NCI-H2081 treated with DMSO at 0.1 percent for 48 hours (cell line): ENCODE measurements around the gene NDUFA3.

ENCODE experiments used
- DNase-seq: peaks from one replicate; lab custom pipeline; 2025; lab: John Stamatoyannopoulos, UW

The NDUFA3 gene

DNA sequence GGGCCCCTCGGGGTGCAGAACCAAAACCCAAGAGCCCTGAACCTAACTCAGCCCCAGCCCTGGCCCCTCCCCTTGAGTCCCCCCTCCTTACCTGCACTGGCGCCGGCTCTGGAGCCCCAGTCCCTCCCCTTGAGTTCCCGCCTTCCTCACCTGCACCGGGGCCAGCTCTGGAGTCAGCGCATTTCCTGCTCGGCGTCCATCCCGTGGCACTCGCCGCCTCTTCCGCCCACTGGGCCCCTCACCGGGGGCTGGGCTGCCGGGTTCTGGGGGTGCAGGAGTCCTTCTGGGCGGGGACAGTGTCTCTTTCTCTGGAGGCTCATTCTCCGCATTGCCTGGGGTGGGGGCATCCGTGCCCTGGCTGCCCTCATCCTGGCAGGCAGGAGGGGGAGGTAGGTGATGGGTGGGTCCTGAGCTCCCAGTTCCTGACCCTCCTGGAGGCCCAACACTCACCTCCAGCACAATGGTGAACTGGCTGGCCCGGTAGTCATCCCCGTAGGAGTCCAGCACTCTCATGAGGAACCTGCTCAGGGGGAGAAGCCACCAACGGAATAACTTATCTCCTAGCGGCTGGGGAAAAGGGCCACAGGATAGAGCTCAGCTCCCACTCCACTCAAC is 5.3 kb downstream of the NDUFA3 start:
- DNase-seq = no peak

DNA sequence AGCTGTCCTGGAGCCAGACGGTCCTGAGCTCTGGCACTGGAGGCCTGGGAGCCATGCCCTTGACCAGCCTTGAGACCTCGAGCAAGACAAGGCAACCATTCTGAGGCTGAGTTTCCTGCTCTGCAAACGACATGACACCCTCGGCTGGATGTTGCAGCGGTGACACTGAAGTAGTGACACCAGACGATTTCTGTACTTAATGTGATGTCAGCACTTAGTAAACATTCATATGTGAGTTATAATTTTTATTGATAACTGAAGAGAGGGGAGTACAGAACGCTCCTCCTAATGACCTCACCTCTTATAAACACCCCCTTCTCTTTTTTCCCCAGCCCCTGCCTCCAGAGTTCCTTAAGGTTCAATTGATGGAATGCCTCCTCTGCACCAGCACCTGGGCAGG is 5.8 kb downstream of the NDUFA3 start:
- no peak for DNase-seq

DNA sequence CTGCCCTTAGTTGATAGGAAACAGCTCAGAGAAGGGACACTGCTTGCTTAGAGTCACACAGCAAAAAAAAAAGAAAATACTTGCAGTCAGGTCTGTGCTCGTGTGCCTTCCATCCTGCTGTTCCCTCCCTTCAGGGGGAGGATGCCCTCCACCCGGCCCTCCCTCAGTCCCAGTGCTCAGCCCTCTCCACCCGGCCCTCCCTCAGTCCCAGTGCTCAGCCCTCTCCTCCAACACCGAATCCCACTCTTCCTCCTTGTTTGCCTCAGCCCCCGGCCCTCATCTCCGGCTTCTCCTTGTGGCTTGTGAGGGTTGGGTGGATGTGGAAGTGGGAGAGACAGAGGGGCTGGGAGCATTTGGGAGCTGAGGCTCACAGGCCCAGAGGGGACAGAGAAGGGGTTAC is 7.0 kb downstream of the NDUFA3 start:
- no peak for DNase-seq

DNA sequence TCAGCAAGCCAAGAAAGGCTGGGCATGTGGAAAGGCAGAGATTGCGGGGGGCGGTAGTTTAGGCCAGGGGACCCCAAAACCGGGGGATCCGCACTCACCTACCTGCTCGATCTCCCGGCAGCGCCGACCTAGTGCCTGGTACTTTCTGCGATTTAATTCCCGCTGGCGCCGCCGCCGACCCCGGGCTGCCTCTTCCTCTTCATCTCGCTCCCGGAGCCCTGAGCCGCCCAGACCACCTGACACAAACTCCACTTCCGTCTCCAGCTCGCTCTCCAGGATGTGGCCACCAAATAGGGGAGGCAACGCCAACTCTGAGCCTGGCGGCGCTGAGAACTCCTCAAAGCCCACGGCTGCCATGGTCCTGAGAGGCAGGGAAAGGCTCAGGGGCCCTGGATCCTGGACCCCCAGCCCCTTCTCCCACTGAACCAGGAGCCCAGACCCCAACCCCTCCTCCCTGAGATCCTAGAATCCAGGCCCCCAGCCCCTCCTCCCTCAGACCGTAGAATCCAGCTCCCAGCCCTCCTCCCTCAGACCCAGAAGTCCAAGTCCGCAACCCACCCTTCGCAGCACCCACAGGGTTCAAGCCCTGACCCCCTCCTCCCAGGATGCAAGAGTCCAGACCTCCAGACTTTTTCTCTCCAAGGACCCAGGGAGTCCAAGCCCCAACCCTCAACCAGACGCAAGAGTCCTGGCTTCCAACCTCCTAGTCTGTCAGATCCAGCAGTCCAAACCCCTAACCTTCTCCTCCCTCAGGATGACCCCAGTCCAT is 11.9 kb downstream of the NDUFA3 start:
- no peak for DNase-seq

DNA sequence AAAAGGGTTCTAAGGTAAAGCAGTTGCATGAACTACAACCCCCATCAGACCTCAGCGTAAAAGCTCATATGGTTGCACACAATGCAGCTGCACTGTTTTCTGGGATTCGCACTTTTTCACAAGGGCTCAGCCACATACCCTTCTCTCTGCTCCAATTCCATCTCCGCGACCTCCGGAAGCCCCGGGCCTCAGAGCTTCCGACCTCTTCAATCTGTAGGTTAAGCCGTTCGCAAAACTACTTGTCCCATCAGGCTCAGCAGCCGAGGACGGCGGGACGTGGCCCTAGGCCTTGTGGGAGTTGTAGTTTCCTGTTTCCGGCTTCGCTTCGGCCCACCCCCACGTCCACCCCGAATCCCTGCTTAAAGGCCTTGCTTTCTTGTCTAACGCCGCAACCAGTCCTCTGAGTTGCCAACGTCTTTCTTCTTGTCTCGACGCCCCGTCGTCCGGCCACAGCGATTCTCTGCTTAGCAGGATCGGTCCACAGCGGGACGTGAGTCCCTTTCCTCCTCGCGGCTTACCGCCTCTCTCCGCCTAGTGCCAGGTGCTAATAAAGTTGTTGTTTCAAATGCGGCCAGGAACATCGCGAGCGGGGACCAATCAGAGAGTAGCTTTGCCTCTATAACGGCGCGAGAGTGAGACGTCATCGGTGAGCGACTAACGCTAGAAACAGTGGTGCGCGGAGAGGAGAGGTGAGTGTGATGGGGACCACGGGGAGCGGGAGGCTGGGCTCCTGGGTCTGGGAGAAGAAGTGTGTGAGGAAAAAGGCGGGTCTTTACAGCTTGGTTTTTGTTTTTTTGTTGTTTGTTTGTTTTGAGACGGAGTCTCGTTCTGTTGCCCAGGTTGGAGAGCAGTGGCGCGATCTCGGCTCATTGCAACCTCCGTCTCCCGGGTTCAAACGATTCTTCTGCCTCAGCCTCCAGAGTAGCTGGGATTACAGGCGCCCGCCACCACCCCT is 12.7 kb downstream of the NDUFA3 start, which contains the start of the genes PRPF31 and TFPT:
TSS of gene PRPF31 (plus strand) at position 646 of the 955 bp plus-strand sequence. CDS start 2,525 bp downstream, outside the sequence.
TSS of gene TFPT (minus strand) at position 549 of the 955 bp plus-strand sequence. CDS start at position 161, 388 bp downstream.
- peak; percentile 86 for DNase-seq

DNA sequence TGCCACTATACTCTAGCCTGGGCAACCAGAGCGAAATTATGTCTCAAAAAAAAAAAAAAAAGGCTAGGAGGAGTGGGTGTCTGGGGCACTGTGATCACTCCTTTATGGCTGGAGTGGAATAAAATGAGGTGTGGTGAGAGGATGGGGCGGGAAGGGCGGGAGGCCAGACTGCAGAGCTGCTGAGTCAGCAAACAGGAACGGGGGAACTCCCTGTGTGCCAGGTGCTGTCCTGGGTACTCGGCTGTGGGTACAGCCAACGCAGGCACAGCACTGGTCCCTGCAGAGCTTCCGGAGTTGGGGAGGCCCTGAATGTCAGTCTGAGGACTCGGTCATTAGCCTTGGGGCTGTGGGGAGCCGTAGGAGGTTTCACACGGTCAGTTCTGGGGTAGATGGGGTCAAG is 18.6 kb downstream of the NDUFA3 start:
- DNase-seq = no peak

DNA sequence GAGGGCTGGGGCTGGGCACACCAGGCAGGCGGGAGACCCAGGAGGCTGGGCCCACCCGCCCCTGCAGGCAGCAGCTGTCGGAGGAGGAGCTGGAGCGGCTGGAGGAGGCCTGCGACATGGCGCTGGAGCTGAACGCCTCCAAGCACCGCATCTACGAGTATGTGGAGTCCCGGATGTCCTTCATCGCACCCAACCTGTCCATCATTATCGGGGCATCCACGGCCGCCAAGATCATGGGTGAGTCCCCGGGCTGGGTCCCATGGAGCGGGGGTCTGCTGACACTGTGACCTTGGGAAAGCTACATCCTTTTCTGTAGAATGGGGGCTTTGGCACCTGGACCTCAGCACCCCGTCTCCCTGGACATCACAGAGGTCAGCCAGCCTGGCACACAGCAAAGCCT is 21.0 kb downstream of the NDUFA3 start:
- DNase-seq = no peak

DNA sequence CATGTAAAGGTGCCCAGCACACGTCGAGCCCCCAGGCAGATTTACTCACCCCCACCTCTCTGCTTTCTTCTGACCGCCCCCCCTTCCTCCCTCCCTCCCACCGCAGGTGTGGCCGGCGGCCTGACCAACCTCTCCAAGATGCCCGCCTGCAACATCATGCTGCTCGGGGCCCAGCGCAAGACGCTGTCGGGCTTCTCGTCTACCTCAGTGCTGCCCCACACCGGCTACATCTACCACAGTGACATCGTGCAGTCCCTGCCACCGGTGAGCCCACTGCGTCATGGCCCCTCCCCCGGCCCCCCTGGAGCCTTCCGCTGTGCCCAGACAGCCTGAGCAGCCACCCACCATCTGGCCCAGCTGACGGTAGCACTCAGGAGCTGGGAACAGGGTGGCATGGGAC is 21.7 kb downstream of the NDUFA3 start:
- DNase-seq = no peak

DNA sequence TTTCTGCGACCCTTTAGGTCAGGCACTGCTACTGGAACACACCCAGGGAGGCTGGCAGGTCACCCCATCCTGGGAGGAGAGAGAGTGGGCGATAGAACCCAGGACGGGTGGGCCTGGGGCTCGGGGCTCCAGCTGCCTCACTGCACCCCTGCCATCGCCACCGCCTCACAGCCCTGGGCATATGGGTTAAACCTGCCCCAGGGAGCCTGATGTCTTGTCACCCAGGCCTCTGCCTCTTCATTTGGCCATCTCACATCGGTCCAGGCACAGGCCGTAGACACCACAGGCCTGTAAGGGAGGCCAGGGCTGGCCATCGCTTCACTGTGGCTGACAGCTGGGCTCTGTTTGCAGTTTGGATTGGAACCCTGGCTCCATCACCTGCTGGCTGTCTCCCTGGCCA is 23.1 kb downstream of the NDUFA3 start:
- DNase-seq = no peak

DNA sequence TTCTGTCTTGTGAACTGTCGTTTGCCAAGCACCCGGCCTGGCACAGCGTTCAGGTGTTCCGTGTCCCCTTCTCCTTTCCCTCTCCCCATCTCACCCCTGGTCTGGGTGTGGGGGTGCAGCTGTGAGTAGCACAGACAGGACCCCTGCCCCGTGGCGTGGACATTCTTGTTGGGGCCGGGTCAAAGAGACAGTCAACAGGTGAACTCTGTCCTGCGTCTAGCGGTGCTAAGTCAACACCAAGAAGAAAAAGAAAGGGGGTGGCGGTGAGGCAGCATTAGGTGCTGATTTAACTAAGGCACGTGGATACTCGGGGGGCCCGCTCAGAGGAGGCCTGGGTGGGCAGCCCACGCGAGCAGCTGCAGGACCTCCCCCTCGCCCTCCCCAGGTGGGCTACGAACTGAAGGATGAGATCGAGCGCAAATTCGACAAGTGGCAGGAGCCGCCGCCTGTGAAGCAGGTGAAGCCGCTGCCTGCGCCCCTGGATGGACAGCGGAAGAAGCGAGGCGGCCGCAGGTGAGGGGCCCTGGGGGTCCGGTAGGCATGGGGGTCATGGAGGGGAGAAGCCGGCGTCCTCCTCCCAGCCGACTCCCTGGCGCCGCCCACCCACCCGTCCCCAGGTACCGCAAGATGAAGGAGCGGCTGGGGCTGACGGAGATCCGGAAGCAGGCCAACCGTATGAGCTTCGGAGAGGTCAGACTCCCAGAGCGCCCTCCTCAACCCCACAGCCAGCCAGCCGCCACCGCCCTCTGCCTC is 25.2 kb downstream of the NDUFA3 start:
- DNase-seq = no peak

DNA sequence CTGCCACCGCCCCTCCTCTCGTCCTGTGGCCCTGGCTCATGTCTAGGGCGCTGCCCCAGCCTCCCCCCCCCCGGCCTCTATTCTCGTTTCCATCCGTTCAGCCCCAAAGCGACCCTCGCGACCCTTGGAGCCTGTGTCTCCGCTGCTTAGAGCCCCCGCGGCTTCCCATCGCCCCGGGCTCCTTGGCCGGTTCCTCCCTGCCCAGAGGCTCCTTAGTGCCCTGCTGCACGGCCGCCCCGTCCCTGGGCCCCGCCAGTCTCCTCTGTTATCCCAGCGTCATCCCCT is 25.7 kb downstream of the NDUFA3 start:
- DNase-seq = no peak

DNA sequence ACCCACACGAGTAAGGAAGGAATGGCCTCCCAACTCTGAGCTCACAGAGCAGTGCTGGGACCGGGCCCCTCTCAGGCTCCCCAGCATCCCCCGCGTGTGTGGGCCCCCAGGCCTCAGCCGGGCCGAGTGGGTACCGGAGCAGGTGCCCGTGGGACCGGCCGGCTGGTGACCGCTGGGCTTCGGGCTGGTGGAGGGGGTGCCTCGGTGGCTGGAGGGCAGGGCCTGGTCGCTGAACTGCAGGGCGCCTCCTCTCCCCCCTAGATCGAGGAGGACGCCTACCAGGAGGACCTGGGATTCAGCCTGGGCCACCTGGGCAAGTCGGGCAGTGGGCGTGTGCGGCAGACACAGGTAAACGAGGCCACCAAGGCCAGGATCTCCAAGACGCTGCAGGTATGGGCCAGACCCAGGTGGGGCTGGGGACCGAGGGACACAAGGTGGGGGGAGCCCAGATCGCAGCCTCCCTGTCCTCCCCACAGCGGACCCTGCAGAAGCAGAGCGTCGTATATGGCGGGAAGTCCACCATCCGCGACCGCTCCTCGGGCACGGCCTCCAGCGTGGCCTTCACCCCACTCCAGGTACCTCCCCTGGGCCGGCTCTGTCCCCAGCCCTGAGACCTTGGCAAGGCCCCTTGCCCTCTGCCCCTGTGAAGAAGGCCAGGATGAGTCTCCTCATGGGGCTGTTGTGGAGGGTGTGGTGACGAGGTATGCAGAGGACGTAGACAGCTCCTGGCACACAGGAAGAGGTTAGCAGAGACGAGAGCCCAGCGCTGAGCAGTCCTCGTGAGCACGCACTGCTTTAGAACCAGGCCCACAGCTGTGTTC is 26.4 kb downstream of the NDUFA3 start:
- no peak for DNase-seq

DNA sequence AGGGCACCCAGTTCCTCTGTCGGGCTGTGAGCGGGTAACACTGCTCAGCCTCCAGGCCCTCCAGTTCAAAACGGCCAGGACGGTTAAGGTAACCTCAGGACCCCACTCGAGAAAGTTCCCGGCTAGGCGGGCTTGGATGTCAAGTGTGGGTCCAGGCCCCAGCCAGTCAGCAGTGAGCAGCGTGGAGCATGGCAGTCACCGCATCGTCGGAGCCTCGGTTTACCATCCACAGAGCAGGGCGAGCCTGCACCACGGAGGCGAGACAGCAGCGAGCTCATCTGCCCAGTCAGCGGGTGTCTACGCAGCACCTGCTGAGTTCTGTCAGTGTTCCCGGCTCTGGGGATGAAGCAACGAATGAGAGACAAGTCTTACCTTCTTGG is 27.0 kb downstream of the NDUFA3 start:
- DNase-seq = no peak

DNA sequence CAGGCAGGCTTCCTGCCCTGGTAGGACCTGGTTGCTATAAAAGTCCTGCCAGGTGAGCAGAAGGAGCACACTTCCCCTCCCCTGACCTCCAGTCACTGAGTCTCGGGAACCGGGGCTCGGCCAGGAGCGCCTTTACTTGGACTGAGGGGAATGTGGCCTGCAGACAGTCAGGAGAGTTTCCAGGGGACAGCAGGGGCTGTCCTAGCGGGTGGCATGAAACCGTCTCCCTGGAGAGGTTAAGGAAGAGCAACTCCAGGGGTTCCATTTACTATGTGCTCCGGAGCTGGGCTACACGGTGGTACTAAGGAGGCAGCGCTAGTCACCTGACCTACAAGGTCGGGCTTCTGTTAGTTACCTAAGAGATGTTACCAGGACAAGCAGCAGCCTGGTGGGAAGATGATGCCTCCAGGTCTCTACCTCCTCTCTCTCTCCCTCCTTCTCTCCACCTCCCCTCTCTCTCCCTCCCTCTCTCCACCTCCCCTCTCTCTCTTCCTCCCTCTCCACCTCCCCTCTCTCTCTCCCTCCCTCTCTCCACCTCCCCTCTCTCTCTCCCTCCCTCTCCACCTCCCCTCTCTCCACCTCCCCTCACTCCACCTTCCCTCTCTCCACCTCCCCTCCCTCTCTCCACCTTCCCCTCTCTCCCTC is 30.8 kb downstream of the NDUFA3 start:
- no peak for DNase-seq

DNA sequence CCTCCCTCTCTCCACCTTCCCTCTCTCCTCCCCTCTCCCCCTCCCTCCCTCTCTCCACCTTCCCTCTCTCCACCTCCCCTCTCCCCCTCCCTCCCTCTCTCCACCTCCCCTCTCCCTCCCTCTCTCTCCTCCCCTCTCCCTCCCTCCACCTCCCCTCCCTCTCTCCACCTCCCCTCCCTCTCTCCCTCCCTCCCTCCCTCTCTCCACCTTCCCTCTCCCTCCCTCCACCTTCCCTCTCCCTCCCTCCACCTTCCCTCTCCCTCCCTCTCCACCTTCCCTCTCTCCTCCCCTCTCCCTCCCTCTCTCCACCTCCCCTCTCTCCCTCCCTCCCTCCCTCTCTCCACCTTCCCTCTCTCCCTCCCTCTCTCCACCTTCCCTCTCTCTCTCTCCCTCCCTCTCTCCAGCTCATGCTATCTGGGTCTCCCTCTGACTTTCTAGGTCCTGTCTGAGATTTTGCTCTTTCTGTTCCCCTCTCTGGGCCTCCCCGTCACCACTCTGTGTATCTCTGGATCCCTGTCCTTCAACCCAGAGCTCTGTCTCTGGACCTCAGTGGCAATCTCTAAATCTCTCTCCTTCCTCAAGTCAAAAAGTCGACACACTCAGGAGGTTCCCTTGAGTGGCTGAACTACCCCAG is 31.4 kb downstream of the NDUFA3 start:
- no peak for DNase-seq

DNA sequence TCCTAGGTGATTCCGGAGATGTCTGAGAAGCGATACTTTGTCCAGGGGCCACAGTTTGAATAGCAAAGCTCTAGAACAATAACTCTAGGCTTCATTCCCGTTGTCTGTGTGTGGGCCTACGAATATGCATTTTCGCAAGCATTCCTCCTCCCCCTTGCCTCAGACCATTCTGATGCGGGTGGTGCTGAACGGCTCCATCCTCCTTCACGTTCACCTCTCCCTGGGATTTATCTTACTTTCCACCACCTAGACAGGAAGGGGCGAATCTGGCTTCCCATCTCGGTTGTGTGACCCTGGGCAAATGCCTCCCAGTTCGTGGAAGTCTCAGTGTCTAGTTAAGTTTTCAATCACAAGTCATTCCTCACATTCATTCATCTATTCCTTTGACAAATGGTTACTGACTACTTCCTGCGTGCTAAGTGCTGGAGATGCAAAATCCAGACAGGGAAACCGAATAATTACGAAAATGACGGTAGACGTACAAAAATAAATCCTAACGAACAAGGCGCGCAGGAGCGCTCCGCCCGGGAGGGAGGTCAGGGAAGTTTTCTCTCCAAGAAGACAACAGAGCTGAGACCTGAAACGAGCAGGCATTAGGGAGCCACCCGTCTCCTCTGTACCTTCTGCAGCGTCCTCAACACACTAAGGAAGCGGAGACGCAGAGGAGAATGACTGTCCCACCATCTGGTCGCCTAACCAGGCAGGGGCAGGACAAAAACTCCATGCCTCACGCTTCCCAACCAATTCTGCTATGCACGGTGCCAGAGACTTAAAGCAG is 33.6 kb downstream of the NDUFA3 start:
- no peak for DNase-seq

DNA sequence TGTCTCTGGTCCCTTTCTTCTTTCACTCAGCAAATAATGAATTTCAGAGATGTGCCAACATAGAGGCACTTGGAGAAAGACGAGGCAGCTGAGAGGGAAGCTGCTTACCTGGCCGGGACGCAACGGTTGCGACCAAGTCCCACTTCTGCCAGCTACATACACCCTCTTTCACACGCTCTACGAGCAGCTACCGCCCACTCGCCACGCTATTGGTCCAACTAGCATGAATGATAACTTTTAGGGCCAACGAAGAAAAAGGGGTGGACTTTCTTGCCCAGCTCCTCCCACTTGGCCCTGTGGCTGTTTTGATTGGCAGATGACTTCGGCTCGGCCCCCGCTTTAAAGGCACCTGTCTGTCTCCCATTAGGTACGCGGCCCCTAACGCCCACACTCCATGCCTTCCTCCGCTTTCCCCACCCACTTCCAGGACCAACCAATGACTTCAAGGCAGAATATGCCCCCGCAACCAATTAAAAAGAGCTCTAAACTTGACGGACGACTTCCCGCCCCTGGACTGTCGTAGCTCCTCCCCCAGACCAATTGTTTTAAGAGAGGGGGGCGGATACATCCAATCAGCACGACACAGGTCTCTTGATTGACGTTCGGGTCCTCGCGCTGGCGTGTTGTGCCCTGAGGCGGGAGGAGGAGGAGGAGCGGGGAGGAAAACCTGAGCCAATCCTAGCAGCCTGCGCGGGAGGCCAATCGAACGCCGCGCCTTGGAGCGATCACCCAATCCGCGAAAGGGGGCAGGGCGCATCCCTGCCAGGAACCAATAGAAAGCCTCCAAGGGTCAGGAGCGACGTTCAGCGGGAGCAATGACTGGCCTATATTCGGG is 34.4 kb downstream of the NDUFA3 start:
- peak; percentile 99 for DNase-seq

DNA sequence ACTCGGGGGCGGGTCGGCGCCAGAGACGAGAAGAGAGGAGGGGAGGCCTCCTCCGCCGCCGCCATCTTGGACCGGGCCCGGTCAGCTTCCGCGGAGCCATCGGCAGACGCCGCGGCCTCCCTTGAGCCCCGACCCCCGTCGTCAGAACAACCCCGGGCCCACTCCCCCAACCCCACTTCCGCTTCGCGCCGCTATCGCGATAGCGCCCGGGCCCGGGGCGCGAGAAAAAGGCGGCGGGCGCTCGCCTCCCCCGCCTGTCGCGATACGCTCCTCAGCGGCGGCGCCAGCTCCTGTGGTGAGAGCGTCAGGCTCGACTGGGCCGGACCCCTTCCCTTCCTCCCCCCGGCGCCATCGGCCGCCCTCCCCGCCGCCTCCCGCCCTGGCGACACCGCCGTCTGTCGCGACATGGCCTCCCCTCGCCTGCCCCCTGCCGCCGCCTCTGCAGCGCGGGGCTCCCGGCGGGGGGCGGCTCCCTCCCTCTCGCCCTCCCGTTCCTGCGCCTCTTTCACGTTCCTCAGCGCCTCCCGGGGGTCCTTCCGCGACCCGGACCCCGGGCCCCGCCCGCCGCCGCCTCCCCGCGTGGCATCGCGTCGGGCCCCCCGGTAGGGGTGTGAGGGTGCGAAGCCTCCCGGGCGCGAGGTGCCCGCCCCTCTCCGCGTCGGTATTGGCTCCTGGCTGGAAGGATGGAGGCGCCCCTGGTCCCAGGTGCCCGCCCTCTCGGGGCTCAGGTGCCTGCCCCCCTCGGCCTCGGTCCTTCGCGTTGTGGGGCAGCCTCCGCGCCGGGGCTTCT is 35.2 kb downstream of the NDUFA3 start, which contains the start of gene CNOT3:
TSS of gene CNOT3 (plus strand) at position 64 of the 790 bp plus-strand sequence. CDS start 5,217 bp downstream, outside the sequence.
- DNase-seq = no peak
